ENCODE results near the gene ZFAND2B.

DNA sequence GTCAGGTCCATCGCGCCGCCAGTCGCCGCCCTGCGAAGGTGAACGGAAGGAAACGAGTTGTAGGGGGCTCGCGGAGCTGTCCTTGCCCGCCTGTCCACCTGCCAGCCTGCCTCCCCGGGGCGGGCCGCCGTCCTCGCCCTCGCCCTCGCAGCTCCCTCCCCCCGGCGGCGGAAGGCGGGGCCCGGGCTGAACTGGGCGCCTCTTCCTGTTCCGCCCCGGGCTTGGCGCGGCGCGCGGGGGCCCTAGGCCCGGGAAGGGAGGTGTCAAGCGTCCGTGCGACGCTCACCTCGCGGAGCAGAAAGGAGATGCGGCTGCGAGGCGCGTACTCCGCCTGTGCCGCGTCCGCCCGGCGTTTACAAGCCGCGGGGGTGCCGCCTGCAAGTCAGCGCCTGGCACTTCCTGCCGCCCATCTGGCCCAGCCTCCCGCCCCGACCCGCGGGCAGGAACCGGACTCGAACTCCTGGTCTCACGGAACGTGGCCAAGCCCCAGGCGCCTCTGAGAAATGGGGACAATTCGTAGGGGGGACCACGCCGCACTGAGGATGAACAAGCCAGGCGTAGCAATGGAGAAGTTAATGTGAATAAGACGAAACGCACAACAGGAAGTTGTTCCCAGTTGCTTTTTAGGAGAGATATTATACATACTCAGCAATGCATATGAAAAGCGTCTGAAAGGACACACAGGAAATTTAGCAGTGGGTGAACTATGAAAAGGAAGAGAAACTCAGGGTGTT lies 29.6 kb upstream of the ZFAND2B start, which contains the start of gene CNPPD1:
- TF ChIP-seq, protein P1, sequence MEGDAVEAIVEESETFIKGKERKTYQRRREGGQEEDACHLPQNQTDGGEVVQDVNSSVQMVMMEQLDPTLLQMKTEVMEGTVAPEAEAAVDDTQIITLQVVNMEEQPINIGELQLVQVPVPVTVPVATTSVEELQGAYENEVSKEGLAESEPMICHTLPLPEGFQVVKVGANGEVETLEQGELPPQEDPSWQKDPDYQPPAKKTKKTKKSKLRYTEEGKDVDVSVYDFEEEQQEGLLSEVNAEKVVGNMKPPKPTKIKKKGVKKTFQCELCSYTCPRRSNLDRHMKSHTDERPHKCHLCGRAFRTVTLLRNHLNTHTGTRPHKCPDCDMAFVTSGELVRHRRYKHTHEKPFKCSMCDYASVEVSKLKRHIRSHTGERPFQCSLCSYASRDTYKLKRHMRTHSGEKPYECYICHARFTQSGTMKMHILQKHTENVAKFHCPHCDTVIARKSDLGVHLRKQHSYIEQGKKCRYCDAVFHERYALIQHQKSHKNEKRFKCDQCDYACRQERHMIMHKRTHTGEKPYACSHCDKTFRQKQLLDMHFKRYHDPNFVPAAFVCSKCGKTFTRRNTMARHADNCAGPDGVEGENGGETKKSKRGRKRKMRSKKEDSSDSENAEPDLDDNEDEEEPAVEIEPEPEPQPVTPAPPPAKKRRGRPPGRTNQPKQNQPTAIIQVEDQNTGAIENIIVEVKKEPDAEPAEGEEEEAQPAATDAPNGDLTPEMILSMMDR (conservative IDR thresholded peaks at IDR 0.05; ENCODE audit: low read depth, low read length), result no peak
- TF ChIP-seq EZH2 (IDR thresholded peaks at IDR 0.05; ENCODE audit: low read length, unreplicated experiment) (no peak), EZH2phosphoT487 (IDR thresholded peaks at IDR 0.05; ENCODE audit: borderline replicate concordance, low read length) (no peak)
